ENCODE measurements around the gene SLAMF1.

SLAMF1 gene

GRCh38 chr1:160558660-160559380 is 88.0 kb downstream of the SLAMF1 start:
- peak in 1 of 2 donors; percentile 53 for DNase-seq
